Inferior parietal cortex (tissue), 1 donor: Measurements from ENCODE around the gene EME2.

Source experiments
- DNase-seq: peaks from one replicate; pipeline ENCODE4 v3.0.0-alpha.2; 2016; ENCODE audit errors: extremely low spot score

EME2 gene

GRCh38 chr16:1745181-1745899, 27.3 kb upstream of the EME2 start:
- no peak for DNase-seq

GRCh38 chr16:1745900-1746692, 26.5 kb upstream of the EME2 start:
- DNase-seq = no peak

DNA sequence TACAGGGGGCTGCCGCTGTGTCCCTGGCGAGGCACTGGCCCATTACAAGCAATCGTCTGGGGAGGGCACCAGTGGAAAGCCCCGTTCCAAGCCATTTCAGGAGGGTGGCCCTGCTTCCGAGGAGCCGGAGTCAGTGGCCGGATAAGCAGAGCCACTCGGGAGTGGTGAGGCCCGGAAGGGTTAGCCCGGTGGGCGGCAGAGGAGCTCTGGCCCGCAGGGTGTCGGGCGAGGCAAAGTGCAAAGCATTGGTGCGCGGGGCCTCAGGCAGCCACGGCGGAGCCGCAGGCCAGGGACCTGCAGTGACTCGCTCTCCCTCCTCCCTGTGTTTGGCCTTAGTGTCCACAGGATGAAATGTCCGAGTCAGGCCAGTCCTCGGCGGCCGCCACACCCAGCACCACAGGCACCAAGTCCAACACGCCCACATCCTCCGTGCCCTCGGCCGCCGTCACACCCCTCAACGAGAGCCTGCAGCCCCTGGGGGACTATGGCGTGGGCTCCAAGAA, 25.9 kb upstream of the EME2 start:
- DNase-seq = no peak

- no peak for DNase-seq
Observed at GRCh38 chr16:1747934-1748333, 24.7 kb upstream of the EME2 start.

DNA sequence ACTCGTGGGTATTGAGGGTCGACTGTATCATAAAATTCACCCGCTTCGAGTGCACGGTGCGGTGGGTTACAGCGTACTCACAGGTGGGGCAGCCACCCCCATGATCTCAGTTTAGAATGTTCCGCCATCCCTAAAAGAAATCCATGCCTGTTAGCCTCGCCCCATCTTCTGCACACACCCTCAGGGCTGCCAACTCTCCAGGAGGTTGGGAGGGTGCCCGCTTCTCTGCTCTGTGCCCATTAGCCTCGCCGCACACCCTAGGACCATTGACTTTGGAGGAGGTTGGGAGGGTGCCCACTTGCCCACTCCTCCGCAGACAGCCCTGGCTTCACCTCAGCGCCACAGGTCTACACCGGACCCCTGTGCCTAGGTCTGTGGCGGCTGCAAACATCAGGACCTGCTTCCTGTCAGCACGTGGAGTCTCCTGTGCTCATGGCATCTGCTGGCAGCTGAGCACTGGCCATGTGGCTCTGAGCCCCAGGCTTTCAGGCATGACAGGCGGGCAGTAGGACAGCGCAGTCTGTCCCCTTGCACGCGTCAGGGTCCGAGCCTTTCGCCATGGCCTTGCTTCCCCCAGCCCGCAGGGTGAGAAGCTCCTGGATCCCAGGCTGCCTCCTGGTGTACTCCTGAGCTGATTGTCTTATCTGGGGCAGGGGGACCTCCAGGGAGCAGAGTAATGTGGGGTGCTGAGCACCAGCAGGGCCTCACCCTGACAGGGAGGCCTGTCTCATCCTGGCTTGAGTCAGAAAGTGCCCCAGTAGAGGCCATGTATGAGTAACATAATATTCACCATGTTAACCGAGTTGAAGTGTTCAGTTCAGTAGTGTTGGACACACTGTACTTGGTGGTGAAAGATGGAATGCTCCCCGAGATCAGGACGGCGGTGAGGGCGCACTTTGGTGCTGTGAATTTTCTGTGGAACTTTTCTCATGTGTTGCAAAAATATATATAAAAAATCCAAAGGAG, 23.2 kb upstream of the EME2 start:
- DNase-seq = no peak

GRCh38 chr16:1751946-1752345, 20.7 kb upstream of the EME2 start:
- no peak for DNase-seq

- DNase-seq = no peak
Observed at GRCh38 chr16:1752853-1753252, 19.8 kb upstream of the EME2 start.

DNA sequence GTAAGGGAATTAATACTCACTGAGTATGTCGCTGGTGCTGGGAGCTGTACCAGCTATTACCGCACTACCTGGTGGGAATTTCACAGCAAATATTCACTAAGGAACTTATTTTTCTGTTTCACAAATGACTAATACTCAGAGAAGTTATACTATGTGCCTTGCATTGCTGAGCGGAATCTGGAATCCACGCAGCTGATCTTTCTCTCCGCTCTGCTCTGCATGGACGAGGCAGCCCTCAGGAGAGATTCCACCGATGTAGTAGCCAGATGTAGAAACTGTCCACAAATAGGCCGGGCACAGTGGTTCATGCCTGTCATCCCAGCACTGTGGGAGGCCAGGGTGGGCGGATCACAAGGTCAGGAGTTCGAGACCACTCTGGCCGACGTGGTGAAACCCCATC, 18.4 kb upstream of the EME2 start:
- DNase-seq = no peak

DNA sequence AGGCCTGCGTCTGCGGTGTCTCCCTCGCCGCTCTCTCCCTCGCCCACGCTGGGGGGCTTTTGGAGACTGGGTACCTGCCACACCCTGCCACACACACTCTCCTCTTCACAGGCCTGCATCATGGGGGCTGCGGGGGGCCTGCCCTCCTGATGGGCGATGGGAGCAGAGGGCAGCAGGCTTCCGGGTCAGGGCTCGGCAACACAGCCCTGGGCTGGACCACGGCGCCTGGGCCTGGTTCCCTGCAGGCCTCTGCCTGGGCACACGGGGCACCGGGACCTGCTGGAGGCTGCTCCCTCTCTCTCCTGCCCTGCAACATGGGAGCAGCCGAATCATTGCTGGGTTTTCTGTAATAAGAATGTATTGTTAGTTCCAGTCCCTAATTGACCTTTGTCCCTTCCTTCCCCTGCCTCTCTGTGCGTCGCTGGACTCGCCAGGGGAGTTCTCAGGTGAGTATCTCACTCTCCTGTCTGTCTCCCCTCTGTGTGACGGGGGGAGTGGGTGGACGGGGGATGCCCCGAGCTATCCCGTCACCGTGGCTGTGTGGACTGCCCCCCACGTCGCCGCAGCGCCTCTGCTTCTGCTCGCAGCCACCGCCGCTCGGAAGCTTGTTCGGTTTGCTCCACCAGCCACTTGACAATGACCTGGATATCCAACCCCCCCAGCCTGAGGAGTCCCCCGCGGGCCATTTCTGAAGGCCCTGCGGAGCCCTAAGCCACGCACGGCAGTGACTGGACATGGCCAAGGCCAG, 14.7 kb upstream of the EME2 start:
- no peak for DNase-seq

DNA sequence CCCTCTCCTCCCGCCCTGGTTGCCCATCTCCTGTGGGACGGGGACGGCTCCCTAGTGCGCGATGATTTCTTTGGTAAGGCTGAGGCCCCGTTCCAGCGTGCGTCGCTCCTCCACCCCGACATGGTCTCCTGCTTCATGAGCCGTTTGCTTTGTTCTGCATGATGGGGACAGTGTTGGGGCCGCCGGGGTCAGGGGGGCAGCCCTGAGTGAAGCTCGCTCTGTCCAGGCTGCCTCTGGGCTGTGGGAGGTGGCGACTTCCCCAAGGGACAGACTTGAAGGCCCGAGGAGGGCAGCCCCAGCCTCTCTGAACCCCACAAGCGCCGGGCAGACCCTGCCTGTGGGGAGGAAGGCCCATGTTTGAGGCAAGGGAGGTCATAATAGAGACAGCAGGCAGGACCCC, 13.7 kb upstream of the EME2 start:
- no peak for DNase-seq

DNA sequence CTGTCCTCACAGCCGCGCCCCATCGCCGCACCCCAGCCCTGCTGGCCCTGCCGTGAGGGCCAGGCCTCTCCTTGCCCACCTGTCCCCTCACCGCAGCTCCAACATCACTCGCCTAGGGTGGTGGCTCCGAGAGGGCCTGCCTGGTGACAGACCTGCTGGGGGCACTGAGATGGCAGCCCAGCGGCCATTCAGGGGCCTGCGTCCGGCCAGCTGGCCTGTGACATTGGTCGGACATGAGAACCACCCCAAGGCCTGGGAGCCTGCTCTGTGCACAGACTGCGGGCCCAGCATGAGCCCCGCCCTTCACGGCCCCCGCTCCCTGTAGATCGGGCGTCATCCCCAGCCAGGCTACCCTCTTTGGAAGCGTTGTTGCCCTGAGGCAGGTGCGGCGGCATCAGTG, 13.1 kb upstream of the EME2 start:
- DNase-seq = no peak

- no peak for DNase-seq
Observed at GRCh38 chr16:1760911-1761310, 11.7 kb upstream of the EME2 start.

- no peak for DNase-seq
Observed at GRCh38 chr16:1761751-1762150, 10.9 kb upstream of the EME2 start.

GRCh38 chr16:1762196-1762878, 10.3 kb upstream of the EME2 start:
- DNase-seq = no peak

- DNase-seq = no peak
Observed at GRCh38 chr16:1762879-1763520, 9.6 kb upstream of the EME2 start.

- no peak for DNase-seq
Observed at GRCh38 chr16:1763521-1764511, 8.8 kb upstream of the EME2 start.

DNA sequence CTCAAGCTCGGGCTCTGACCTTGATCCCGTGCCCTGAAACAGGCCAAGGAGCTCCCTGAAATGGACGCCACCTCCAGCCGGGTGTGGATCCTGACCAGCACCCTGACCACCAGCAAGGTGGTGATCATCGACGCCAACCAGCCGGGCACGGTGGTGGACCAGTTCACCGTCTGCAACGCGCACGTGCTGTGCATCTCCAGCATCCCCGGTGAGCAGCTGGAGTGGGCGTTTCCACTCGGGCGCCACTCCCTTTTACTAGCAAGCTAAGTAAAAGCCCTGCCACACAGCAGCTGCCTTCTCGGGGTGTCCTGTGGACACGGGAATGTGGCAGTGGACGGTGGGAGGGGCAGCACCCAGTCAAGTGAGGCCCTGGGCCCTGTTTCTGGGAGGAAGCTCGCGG, 7.6 kb upstream of the EME2 start:
- no peak for DNase-seq

- DNase-seq = no peak
Observed at GRCh38 chr16:1765826-1766225, 6.8 kb upstream of the EME2 start.

GRCh38 chr16:1766231-1766630, 6.4 kb upstream of the EME2 start:
- DNase-seq = no peak
